HG03175 (cell line): ENCODE results near the gene KNDC1.
"Not testable (repeated sequence)": the region's sequence is repeated elsewhere in the genome, so short reads cannot be mapped to it uniquely, and the experiment has no call there.

Experiments used
- ATAC-seq: cut with Tn5 transposase; IDR thresholded peaks from one replicate; pipeline ENCODE4 v1.9.1; 2021; ENCODE audit warnings: mild to moderate bottlenecking, moderate library complexity; ENCODE audit not compliant: unreplicated experiment

KNDC1 gene, protein sequence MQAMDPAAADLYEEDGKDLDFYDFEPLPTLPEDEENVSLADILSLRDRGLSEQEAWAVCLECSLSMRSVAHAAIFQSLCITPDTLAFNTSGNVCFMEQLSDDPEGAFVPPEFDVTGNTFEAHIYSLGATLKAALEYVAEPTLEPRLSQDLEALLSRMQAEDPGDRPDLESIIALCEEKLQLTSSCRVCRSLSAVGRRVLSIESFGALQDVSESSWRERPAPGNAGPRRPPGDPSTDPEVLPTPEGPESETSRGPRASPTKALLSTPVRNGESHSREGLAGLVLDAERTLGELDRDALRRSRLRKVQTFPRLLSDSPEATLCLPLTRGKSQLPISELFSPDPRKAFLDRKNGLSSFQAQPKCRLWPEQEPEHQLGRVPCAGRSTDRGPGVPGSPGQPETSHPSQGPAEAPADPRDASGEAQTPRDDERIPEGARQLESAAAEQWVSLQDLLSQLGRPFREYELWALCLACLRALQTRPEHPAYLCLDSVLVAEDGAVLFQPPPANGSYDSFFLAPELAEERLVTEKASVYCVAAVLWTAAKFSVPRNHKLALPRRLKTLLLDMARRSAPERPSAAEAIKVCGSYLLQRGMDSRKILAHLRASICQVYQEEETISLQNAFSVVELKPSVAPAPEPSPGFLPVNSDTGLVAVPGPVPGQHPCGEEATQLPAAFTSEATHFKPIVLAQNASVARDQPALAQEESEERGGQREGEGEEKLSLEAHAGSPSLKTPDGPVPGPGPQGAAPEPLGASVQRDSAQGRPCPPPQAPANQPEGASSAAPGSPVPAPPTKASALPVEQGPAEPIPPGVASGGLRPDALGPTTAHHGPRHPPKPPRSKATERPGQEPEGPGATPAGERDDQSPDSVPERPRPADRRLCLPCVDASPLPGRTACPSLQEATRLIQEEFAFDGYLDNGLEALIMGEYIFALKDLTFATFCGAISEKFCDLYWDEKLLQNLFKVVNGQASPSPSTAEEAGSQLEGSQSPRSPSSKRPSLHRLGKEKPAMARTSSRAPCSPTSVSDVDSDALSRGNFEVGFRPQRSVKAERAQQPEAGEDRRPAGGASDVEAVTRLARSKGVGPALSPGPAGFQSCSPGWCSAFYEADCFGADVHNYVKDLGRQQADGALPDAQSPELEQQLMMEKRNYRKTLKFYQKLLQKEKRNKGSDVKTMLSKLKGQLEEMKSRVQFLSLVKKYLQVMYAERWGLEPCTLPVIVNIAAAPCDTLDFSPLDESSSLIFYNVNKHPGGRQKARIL (N-terminal part only)

DNA sequence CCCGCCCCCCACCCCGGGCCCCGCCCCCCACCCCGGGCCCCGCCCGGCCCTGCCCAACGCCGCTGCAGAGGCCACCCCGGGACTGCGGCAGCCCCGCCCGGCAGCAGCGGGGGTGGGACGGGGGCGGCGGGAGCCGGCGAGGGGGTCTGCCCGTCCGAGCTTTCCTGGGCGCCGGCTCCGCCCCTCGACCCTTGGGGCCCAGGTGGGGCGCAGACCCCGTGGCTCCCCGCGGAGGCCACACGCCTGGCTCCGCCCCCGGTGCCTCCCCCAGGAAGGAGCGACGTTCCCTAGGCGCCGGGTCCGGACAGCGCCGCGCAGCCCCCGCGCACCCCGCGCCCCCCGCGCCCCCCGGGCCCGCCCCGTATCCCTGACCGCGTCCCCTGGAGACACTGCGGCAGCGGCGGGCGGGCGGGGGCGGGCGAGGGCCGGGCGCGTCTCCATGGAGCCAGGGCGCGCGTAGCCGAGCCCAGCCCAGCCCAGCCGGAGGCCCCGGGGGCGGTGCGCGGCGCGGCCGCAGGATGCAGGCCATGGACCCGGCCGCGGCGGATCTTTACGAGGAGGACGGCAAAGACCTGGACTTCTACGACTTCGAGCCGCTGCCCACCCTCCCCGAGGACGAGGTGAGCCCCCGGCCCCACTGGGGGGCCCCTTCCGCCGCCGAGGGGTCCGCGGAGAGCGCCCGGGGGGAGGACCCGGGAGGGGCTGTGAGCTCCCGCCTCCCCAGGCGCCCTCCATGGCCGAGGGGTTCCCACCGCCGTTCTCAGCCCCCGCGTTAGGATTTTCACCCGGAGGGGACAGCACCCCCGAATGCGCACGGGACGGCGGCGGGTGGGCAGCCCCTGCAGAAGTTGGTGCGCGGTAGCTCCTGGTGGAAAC, at the start of gene KNDC1:
TSS of gene KNDC1 (plus strand) at position 270 of the 876 bp plus-strand sequence. CDS start at position 519, 249 bp downstream.
- no peak for ATAC-seq

DNA sequence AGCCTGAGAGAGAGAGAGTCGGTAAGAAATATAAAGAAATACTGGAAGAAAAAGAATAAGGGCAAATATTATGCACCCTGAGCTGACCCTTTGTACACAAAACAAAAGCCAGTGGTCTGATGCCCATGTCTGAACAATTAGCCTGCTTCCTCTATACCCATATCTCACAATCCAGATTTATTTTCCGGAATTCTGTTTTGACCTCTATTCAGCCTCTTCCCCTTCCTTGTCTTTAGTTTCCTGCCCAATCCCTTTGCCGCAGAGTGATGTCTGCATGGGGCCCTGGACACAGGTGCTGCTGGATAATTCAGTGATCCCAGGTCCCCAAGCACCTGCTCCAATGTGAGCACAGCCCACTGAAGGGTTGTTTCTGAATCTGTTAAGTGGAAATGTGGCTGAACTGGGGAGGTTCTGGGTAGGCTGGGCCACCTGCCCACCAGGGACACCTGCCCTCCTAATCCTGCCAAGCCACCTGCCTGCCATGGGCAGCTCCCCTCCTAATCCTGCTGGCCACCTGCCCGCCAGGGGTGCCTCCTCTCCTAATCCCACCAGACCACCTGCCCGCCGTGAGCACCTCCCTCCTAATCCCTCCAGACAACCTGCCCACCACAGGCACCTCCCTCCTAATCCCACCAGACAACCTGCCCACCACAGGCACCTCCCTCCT, 49.3 kb upstream of the KNDC1 start:
- no peak for ATAC-seq

DNA sequence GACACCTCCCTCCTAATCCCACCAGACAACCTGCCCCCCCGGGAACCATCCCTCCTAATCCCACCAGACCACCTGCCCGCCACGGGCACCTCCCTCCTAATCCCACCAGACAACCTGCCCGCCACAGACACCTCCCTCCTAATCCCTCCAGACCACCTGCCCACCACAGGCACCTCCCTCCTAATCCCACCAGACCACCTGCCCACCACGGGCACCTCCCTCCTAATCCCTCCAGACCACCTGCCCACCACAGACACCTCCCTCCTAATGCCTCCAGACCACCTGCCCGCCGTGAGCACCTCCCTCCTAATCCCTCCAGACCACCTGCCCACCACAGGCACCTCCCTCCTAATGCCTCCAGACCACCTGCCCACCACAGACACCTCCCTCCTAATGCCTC, 48.4 kb upstream of the KNDC1 start:
- ATAC-seq, result not testable (repeated sequence)

DNA sequence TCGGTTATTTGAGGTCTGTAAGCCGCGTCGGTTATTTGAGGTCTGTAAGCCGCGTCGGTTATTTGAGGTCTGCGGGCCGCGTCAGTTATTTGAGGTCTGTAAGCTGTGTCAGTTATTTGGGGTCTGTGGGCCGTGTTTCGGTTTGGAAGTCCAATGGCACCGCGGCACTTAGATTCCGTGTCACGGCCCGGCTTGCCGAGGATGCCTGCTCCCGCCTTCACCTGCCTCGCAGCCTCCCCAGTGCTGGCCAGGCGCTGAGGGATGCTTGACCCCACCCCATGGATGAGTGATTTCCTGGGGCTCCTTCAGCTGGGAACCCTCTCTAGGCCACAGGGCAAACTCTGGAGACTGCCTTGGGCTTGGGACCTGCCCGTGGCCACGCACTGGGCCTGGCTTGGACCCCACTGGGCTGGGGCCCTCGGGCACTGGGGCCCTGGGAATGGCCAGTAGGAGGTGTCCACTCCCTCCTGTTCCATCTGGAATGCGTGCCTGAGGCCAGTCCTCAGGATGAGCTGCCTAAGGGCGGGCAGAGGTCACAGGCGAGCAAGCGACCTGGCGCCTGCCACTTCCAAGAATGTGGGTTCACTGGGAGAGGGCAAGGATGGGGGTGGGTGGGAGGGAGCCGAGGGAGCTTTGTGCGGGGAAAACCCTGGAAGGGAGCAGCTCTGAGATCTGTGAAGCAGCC, 46.7 kb upstream of the KNDC1 start:
- no peak for ATAC-seq

DNA sequence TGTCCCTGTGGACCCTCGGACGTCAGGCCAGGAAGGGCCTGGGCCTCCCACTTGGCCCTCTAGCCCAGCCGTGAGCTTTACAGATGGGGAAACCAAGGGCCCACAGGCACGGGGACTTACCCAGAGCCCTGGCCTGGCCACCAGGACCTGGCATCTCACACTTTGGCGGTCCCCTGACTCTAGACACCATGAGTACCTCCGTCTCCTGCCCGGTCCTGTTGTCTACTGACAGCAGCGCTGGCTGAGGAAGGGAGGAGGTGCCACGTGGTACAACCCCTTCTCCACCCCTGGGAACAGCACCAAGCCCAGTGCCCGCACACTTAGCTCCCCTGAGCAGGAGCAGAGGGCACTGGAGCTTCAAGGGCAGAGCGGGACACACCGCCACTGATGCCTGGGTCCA, 46.2 kb upstream of the KNDC1 start:
- no peak for ATAC-seq

DNA sequence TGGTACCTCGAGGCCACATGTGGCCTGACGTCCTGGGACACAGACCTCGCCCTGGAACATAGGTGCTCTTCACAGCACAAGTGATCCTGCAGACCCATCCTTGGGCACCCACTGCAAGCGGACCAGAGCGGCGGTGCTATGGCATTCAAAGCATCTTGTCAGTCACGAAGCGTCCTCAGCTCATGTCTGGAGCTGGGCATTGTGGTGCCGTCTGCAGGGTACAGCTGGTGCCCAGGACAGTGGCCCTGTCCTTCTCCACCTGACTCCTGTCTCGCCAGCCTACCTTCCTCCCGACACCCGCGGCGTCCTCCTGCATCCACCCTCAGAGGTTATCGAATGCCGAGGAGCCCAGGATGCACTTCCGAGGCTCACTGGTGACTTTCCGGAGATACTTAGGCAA, 45.8 kb upstream of the KNDC1 start:
- no peak for ATAC-seq

DNA sequence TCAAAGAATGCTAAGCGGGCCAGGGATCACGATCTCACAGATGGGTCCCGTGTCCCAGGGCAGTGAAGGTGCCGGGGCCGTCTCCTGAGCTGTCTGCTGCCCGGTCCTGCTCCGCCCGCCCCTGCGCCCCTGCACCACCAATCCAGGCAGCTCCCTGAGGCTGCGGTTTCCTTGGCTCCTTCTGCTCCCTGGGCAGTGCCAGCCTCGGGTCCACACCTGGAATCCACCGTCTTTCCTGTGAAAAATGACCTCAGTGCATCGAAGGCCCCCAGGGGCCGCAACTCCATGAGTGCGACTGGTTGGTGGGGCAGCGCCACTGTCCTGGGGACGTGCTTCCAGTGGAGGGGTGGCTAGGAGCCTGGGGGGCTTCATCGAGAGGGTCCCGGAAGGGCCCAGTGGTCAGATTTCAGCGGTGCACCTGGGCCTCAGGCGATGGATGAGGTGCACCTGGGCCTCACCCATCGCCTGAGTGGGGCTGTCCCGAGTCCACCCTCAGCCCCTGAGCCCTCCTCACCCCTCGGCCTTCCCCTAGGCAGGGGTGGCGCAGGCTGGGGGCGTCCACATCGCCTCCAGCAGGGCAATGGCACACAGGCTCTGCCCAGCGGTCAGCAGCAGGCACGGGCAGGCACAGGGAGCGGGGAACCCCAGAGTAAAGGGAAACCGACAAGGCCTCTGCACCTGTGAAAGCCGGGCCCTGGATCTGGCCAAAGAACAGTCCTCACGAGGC, 45.1 kb upstream of the KNDC1 start:
- no peak for ATAC-seq

DNA sequence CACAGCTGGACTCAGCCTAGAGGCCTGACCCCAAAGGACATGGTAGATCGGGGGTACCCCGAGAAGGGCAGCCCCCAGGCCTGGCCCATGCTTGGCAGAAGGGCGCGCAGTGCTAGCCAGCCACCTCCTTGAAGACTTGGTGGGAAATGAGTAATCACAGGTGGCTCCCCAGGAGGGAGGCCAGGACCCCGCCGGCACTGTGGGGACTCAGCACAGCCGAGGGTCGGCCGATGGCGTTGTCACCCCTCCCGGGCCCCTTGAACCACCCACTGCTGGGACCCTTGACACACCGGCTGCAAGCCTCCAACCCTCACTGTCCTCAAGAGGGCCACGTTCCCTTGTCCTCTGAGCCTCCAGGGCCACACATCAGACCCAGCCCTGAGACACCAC, 44.6 kb upstream of the KNDC1 start:
- no peak for ATAC-seq

DNA sequence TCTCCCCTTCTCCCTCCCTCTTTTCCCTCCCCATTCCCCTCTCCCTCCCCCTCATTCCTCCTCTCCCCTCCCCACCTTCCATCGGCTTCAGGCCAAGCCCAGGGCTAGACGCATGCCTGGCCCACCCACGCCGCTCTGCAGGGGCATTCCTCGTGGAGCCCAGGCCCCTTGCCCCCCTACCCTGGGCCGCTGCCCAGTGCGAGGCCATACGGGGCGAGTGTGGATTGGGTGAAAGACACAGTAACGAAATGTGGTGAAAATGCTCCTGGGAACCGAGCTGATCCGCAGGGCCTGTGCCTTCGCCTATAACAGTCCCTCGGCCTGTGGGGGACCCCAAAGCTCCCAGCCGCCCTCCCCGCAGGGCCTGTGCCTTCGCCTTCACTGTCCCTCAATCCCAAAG, 44.0 kb upstream of the KNDC1 start:
- no peak for ATAC-seq

DNA sequence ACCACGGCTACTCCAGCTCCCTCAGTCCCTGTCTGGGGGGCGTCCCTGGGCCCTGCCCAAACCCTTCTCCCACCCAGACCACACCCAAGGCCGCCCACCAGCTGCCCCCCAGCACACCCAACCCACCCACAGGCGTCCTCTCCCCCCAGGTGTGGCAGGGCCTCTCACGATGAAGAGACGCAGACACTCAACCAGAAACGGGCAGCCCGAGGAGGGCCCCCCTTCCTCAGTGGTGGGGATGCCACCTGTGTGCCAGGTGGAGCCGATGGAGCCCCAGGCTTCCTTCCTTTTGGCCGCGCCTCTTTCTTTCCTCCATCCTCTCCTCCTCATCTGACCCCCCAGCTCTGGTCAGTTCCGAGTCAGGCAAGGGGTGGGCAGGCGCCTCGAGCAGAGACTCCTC, 43.6 kb upstream of the KNDC1 start:
- ATAC-seq, result no peak

DNA sequence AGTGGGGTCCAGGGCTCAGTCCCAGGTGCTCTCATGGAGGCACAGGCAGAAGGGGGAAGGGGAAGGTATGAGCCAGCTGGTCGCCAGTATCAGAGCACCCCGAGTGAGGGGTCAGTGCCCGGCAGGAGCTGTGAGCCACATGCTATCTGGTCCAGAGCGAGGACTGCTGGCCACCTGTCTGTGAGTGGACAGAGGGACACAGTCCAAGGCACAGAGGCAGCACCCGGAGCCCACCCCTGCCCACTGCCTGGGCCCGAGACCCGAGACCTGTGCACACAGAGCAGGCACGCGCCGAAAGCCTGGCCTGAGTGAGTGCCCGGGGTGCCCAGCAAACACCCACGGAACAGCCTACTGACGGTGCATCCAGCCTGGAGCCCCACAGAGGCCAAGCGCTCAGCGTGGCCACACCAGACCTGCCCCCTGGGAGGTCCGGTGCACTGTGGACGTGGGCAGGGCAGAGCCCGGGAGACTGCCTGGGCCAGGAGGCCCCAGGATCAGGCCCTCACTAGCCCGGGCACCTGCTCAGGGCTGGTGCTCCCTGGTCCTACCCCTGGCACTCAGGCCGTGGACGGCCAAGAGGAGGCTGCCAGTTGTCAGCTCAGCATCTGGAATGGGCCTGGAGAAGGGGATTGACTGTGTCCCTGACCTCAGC, 42.9 kb upstream of the KNDC1 start:
- no peak for ATAC-seq

DNA sequence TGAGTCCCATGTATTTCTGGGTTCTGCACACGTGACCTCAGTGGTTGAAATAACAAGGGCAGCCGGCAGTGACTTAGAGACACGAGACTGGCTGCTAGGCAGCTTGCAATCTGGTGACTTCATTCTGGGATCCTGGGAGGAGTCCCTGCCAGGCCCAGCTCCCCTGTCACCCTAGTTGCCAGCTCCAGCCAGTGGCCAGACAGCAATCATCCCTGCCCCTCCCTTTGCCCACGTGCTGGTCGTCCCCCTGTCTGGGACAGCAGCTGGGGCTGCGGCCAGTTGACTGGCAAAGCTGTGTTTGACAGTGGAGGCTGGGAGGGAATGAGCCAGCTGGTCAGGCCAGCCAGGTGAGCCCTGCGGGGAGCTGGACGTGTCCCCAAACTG, 42.3 kb upstream of the KNDC1 start:
- ATAC-seq, result no peak

DNA sequence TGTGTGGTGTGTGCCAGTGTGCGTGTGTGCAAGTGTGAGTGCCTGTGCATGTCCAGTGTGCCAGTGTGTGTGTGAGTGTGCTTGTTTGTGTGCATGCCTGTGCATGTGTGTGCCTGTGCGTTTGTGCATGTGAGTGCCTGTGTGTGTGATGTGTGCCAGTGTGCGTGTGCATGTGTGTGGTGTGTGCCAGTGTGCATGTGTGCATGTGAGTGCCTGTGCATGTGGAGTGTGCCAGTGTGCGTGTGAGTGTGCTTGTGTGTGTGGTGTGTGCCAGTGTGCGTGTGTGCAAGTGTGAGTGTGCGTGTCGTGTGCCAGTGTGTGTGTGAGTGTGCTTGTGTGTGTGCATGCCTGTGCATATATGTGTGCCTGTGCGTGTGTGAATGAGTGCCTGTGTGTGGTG, 38.5 kb upstream of the KNDC1 start:
- ATAC-seq, result no peak

DNA sequence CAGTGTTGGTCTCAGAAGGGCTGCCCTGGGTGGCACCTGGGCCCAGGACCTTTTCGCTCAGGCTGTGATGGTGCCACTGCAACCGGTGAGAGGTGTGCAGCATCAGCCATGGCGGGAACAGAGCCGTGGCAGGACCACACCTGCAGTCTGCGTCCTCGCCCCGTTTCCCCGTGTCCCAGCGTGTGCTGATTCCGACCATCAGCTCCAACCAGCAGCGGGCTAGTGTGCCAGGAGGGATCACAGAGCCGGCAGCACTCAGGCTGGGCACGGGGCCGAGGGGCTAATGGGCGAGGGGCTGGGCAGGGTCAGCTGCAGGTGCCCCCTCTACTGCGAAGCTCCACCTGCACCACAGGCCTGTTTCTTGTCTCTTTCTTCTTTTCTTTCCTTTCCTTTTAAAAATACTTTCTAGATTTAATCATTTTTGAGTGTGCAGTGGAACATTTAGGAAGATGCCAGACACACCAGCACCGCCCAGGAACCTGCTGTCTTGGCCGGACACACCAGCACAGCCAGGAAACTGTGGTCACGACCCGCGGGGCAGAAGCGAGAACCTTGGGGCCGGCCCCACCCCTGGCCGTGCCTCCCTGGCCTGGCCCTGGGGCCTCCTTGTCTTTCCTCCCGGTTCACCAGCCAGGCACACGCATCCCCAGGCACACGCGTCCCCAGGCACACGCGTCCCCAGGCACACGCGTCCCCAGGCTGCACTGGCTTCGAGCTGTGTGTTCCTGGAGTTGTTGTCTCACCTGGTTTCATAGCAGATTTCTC, 37.7 kb upstream of the KNDC1 start:
- ATAC-seq, result no peak

DNA sequence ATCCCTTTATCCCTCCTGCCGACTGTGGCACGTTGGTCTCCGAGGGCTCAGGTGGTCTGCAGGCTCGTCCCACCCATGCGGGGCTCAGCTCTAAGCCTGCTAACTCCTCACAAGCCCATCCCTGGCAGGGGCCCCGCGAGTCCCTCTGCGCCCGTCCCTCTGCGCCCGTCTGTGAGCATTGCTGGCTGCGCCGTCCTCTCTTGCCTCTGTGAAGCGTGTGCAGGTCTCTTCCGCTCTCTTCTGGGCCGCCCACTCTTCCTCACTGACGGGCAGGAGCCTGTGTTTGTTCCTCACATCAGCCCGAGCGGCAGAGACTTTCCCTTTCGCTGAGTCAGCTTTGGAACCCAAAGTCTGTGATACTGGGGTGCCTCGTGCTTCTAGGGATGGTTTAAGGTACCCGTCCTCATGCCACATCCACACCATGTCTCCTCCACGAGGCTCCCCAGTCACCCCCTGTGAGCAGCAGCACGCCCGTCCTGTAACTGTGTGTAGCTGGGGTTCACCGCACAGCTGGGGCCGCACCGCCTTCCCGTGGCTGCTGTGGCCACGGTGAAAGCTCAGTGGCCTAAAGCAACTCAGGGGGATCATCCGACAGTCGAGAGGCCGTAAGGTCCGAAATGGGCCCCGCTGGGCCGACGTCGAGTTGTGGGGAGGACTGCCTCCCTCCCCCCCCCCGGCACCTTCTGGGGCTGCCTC, 36.8 kb upstream of the KNDC1 start:
- ATAC-seq, result no peak

DNA sequence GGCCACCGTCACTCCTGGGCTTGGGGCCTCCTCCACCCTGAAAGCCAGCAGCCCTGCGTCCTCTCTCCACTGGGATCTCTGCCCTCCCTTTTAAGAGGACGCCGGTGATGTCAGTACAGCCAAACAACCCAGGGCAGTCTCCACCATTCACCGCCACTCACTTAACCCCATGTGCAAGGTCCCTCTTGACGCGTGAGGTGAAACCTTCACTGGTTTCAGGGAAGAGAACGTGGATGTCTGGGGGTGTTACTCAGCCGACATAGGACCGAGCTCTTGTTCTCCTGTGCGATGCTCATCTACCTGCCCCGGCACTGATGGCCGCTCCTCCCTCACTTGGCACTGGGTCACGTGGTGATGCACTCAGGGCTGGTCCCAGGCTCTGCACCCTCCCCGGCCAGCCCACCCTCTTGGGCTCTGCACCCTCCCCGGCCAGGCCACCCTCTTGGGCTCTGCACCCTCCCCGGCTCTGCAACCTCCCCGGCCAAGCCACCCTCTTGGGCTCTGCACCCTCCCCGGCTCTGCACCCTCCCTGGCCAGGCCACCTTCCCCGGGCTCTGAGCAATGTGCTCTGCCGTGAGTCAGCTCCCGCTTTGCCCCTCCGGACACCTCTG, 36.2 kb upstream of the KNDC1 start:
- no peak for ATAC-seq
